SK-N-SH (cell line): Measurements from ENCODE around the gene SH3GL2. TPM values are rescaled to one million over a fixed set of nuclear protein-coding genes. Genes with fewer than 3 reads are reported as not detected.

Source experiments
- CTCF ChIA-PET: fragments of 300-600, 350-600 bp; formaldehyde crosslinking; extraction: SDS; loops from one replicate; lab custom pipeline; 2021; lab: Yijun Ruan, JAX
- POLR2A ChIA-PET: fragments of 350-600 bp; sonication (Branson Sonifier 250); formaldehyde crosslinking; extraction: SDS; loops from one replicate; lab custom pipeline; 2020; ENCODE audit warnings: antibody characterized with exemption, inconsistent platforms; lab: Yijun Ruan, JAX
- DNase-seq: peaks from one replicate; pipeline ENCODE4 v3.0.0; 2012
- H2AFZ ChIP-seq: fragments of 200-600 bp; sonication (generic); 2 replicates; pipeline ENCODE4 v1.8.1; 2016; ENCODE audit warnings: antibody characterized with exemption, mild to moderate bottlenecking, low read depth
- H3F3A ChIP-seq: fragments of 200-600 bp; sonication (generic); replicated peaks from 2 replicates; pipeline ENCODE3; 2016; ENCODE audit warnings: antibody characterized with exemption, mild to moderate bottlenecking; ENCODE audit not compliant: insufficient read depth
- H3K27ac ChIP-seq, 2 experiments: fragments of 200-500 bp in 1 of 2; fragments of 200-600 bp in 1 of 2; sonication (Bioruptor generic) in 1 of 2; sonication (generic), shearing (Covaris generic) in 1 of 2; 2 replicates each; pipeline versions ENCODE4 v1.5.1 to v1.6.1; 2014 to 2016; ENCODE audit warnings: low read depth in 2 of 2, inconsistent platforms in 1 of 2, low read length in 1 of 2, mild to moderate bottlenecking in 1 of 2, mixed read lengths in 1 of 2
- H3K27me3 ChIP-seq: fragments of 200-600 bp; sonication (generic), shearing (Covaris generic); 2 replicates; pipeline ENCODE4 v1.6.1; 2016; ENCODE audit warnings: mixed run types; ENCODE audit not compliant: insufficient read depth
- H3K36me3 ChIP-seq, 2 experiments: fragments of 200-500 bp in 1 of 2; fragments of 200-600 bp in 1 of 2; sonication (Bioruptor generic) in 1 of 2; sonication (generic) in 1 of 2; replicated peaks in 1 of 2; 2 replicates each; pipeline versions ENCODE3 to v1.5.1; 2014 to 2016; ENCODE audit warnings: low read length in 1 of 2, mild to moderate bottlenecking in 1 of 2; ENCODE audit not compliant: insufficient read depth in 2 of 2, control insufficient read depth in 1 of 2
- H3K4me1 ChIP-seq, 2 experiments: fragments of 200-500 bp in 1 of 2; fragments of 200-600 bp in 1 of 2; sonication (Bioruptor generic) in 1 of 2; sonication (generic), shearing (Covaris generic) in 1 of 2; 2 replicates each; pipeline versions ENCODE4 v1.5.1 to v1.6.1; 2014 to 2016; ENCODE audit warnings: low read depth in 1 of 2, low read length in 1 of 2, mixed run types in 1 of 2; ENCODE audit not compliant: insufficient read depth in 2 of 2, control insufficient read depth in 1 of 2
- H3K4me2 ChIP-seq: fragments of 200-600 bp; sonication (generic), shearing (Covaris generic); 2 replicates; pipeline ENCODE4 v1.6.1; 2017; ENCODE audit warnings: mixed run types
- H3K4me3 ChIP-seq, 2 experiments: fragments of 200-500 bp in 1 of 2; fragments of 200-600 bp in 1 of 2; sonication (Bioruptor generic) in 1 of 2; sonication (generic), shearing (Covaris generic) in 1 of 2; 2 replicates each; pipeline versions ENCODE4 v1.5.1 to v1.8.1; 2014 to 2016; ENCODE audit warnings: low read depth in 2 of 2, inconsistent platforms in 1 of 2, low read length in 1 of 2, mild to moderate bottlenecking in 1 of 2, mixed read lengths in 1 of 2, moderate library complexity in 1 of 2
- H3K79me2 ChIP-seq: fragments of 200-600 bp; sonication (generic); 2 replicates; pipeline ENCODE4 v1.8.1; 2017; ENCODE audit warnings: mild to moderate bottlenecking; ENCODE audit not compliant: insufficient read depth
- H3K9ac ChIP-seq: fragments of 200-600 bp; sonication (generic); 2 replicates; pipeline ENCODE4 v1.6.1; 2017; ENCODE audit warnings: mixed run types
- H3K9me2 ChIP-seq: fragments of 200-600 bp; sonication (generic); 2 replicates; pipeline ENCODE4 v1.6.1; 2017; ENCODE audit warnings: mixed run types
- H3K9me3 ChIP-seq: fragments of 200-600 bp; sonication (generic); 2 replicates; pipeline ENCODE4 v1.6.1; 2017; ENCODE audit warnings: mixed run types, mild to moderate bottlenecking, moderate library complexity
- H4K20me1 ChIP-seq: fragments of 200-600 bp; sonication (generic); 2 replicates; pipeline ENCODE4 v1.6.1; 2017; ENCODE audit warnings: mild to moderate bottlenecking, mixed run types; ENCODE audit not compliant: insufficient read depth
- CHD2 ChIP-seq: fragments of 150-350 bp; IDR thresholded peaks from 2 replicates; pipeline ENCODE4 v1.6.1; 2018; ENCODE audit warnings: low read length; ENCODE audit not compliant: partially characterized antibody
- CTCF ChIP-seq: fragments of 200-600 bp; sonication (generic); IDR thresholded peaks from 2 replicates; pipeline ENCODE4 v1.6.1; 2017; ENCODE audit warnings: antibody characterized with exemption, mild to moderate bottlenecking, moderate library complexity
- EZH2phosphoT487 ChIP-seq: fragments of 200-600 bp; sonication (generic); IDR thresholded peaks from 2 replicates; pipeline ENCODE4 v1.6.1; 2017; ENCODE audit warnings: low read depth, mixed run types, mild to moderate bottlenecking, antibody characterized with exemption, moderate library complexity, borderline replicate concordance
- FOSL2 ChIP-seq: IDR thresholded peaks from 2 replicates; pipeline ENCODE4 v1.4.0; 2012; ENCODE audit warnings: low read depth, mild to moderate bottlenecking, moderate library complexity, borderline replicate concordance
- FOXM1 ChIP-seq: IDR thresholded peaks from 2 replicates; pipeline ENCODE4 v1.4.0; 2012; ENCODE audit warnings: low read depth, mild to moderate bottlenecking
- MAX ChIP-seq: IDR thresholded peaks from 2 replicates; pipeline ENCODE4 v1.4.0; 2012; ENCODE audit warnings: low read depth
- MEF2A ChIP-seq: IDR thresholded peaks from 2 replicates; pipeline ENCODE4 v1.4.0; 2012; ENCODE audit warnings: low read depth, borderline replicate concordance
- NRF1 ChIP-seq: IDR thresholded peaks from 2 replicates; pipeline ENCODE4 v1.6.1; 2012; ENCODE audit warnings: low read depth, mild to moderate bottlenecking, low read length
- RAD21 ChIP-seq: IDR thresholded peaks from 2 replicates; pipeline ENCODE4 v1.6.1; 2012; ENCODE audit warnings: mild to moderate bottlenecking, low read length
- RXRA ChIP-seq: IDR thresholded peaks from 2 replicates; pipeline ENCODE4 v1.4.0; 2012; ENCODE audit warnings: low read depth, mild to moderate bottlenecking, borderline replicate concordance
- SMC3 ChIP-seq: IDR thresholded peaks from 2 replicates; pipeline ENCODE4 v1.6.1; 2012; ENCODE audit warnings: low read depth, low read length, improper control_type of control experiment
- USF1 ChIP-seq: IDR thresholded peaks from 2 replicates; pipeline ENCODE4 v1.4.0; 2012; ENCODE audit warnings: low read depth, borderline replicate concordance
- YY1 ChIP-seq: IDR thresholded peaks from 2 replicates; pipeline ENCODE4 v1.4.0; 2012; ENCODE audit warnings: low read depth, mild to moderate bottlenecking
- ZBTB33 ChIP-seq: IDR thresholded peaks from 2 replicates; pipeline ENCODE4 v1.4.0; 2012; ENCODE audit warnings: low read depth, borderline replicate concordance
- WGBS: methylation state at CpG from one replicate; pipeline ENCODE4 v1.1.6; 2017; ENCODE audit warnings: low lambda C conversion rate; 5-methylcytosine and 5-hydroxymethylcytosine counted together
- polyA plus RNA-seq, 3 experiments: library from polyadenylated mRNA; depleted of rRNA; stranded (reverse); fragments of >200 nt; gene quantifications; 2 replicates each; pipeline ENCODE4 v1.2.3, GENCODE V29; 2012

Gene SH3GL2
- polyA plus RNA-seq (2012; rRNA removed), result 0.03 and 0.05 TPM in 2 replicates
- polyA plus RNA-seq (2012; cell fraction: cytosol; rRNA removed), result 0.01 and 0.03 TPM in 2 replicates
- 0.01 TPM in 1 of 2 replicates, not detected in the other for polyA plus RNA-seq (2012; cell fraction: nucleus; rRNA removed)

GRCh38 chr9:17578911-17579793, at the start of gene SH3GL2:
SH3GL2 (plus strand) TSS chr9:17579066.
- H2AFZ ChIP-seq, result peak within 1 kb of the TSS; percentile 68
- H3K4me1 ChIP-seq, result peaks cover 0 to 8% of the 10 kb centered on the region in 2 experiments; a peak in 1 of 4 replicates
- H3K9ac ChIP-seq, result no peak within 1 kb of the TSS
- CTCF ChIA-PET, result no interaction called here
- no peaks in the 10 kb centered on the region for H4K20me1 ChIP-seq
- H3F3A ChIP-seq, result no peaks in the 10 kb centered on the region
- H3K79me2 ChIP-seq, result no peaks in the 10 kb centered on the region
- no peaks in the 10 kb centered on the region for H3K9me3 ChIP-seq
- H3K36me3 ChIP-seq, result no peaks in the 10 kb centered on the region
- TF ChIP-seq MEF2A, result no peak
- TF ChIP-seq EZH2phosphoT487, result peak; percentile 60; the same call in 1 of the 2 replicates
- no peak for TF ChIP-seq YY1
- TF ChIP-seq USF1, result no peak
- TF ChIP-seq, all 33 proteins: peak for 1
- no CpG with 5 or more reads among the region's 109 CpGs for WGBS
- Histone ChIP-seq H3K4me3 (peak within 1 kb of the TSS; percentile 38 to 48), H3K9me2 (no peaks in the 10 kb centered on the region), H3K4me2 (peak within 1 kb of the TSS; percentile 75), H3K27ac (no peak within 1 kb of the TSS), H3K27me3 (peaks cover 35% of the 10 kb centered on the region)
- POLR2A ChIA-PET, result no interaction called here
- DNase-seq, result peak; percentile 70

GRCh38 chr9:17531642-17532254, 47.1 kb upstream of the SH3GL2 start:
- Histone ChIP-seq H3K9me2 (no peaks in the 10 kb centered on the region), H3K27me3 (no peaks in the 10 kb centered on the region; the same call in 1 of the 2 replicates), H4K20me1 (no peaks in the 10 kb centered on the region), H3K79me2 (no peaks in the 10 kb centered on the region), H3K27ac (no peak overlapping the region), H3F3A (no peaks in the 10 kb centered on the region), H3K4me2 (peak overlapping the region; percentile 34; the same call in 1 of the 2 replicates), H3K9ac (no peak overlapping the region), H3K9me3 (no peaks in the 10 kb centered on the region), H3K4me3 (peak overlapping the region in 1 of 2 experiments; percentile 36; a peak in 1 of 4 replicates), H3K4me1 (no peaks in the 10 kb centered on the region), H3K36me3 (no peaks in the 10 kb centered on the region), H2AFZ (peak overlapping the region; percentile 49; the same call in 1 of the 2 replicates)
- ChIA-PET CTCF (interaction anchor here (0.9 to 2.3 kb wide), 9 partner anchors 8 to 681 kb away, joined by 3 to 11 read pairs (median 3); no protein-coding TSS in a partner anchor), POLR2A (no interaction called here)
- no peak for TF ChIP-seq CHD2
- peak; percentile 88 for TF ChIP-seq YY1
- peak; percentile 40 for TF ChIP-seq SMC3
- TF ChIP-seq USF1, result no peak
- TF ChIP-seq FOSL2, result no peak
- TF ChIP-seq NRF1, result no peak
- TF ChIP-seq FOXM1, result no peak
- TF ChIP-seq CTCF, result peak; percentile 74
- TF ChIP-seq ZBTB33, result no peak
- TF ChIP-seq RXRA, result no peak
- TF ChIP-seq EZH2phosphoT487, result no peak
- TF ChIP-seq MAX, result peak; percentile 56; the same call in 1 of the 2 replicates
- peak; percentile 74 for TF ChIP-seq RAD21
- peak; percentile 59 for DNase-seq
- 40% methylated on average over 10 of the region's 10 CpGs for WGBS
